Smooth muscle cell (in vitro differentiated cells): ENCODE results near the gene KDM5C. TPM values are rescaled to one million over a fixed set of nuclear protein-coding genes. Genes with fewer than 3 reads are reported as not detected.

Source experiments
- DNase-seq: peaks from one replicate; lab custom pipeline; 2025; ENCODE audit not compliant: unreplicated experiment; lab: John Stamatoyannopoulos, UW
- H2AFZ ChIP-seq: fragments of 200-600 bp; sonication (generic); 2 replicates; pipeline ENCODE4 v1.6.0; 2016; ENCODE audit warnings: antibody characterized with exemption, low read depth, mild to moderate bottlenecking
- H3F3A ChIP-seq: fragments of 200-600 bp; sonication (generic); 2 replicates; pipeline ENCODE4 v1.6.0; 2017; ENCODE audit warnings: antibody characterized with exemption, low read depth
- H3K27ac ChIP-seq: fragments of 200-600 bp; sonication (generic); 2 replicates; pipeline ENCODE4 v1.5.1; 2016; ENCODE audit warnings: low read depth, mild to moderate bottlenecking
- H3K27me3 ChIP-seq: fragments of 200-600 bp; sonication (generic); 2 replicates; pipeline ENCODE4 v1.6.1; 2016; ENCODE audit warnings: low read depth, mild to moderate bottlenecking
- H3K36me3 ChIP-seq: fragments of 200-600 bp; sonication (generic); 2 replicates; pipeline ENCODE4 v1.5.1; 2016; ENCODE audit warnings: low read depth
- H3K4me1 ChIP-seq: fragments of 200-600 bp; sonication (generic); 2 replicates; pipeline ENCODE4 v1.5.1; 2016; ENCODE audit warnings: low read depth
- H3K4me2 ChIP-seq: fragments of 200-600 bp; sonication (generic); 2 replicates; pipeline ENCODE4 v1.6.0; 2016; ENCODE audit warnings: mild to moderate bottlenecking
- H3K4me3 ChIP-seq: fragments of 200-600 bp; sonication (generic); 2 replicates; pipeline ENCODE4 v1.5.1; 2016; ENCODE audit warnings: mild to moderate bottlenecking
- H3K79me2 ChIP-seq: fragments of 200-600 bp; sonication (generic); 2 replicates; pipeline ENCODE4 v1.6.0; 2016; ENCODE audit warnings: low read depth, mild to moderate bottlenecking
- H3K9ac ChIP-seq: fragments of 200-600 bp; sonication (generic); 2 replicates; pipeline ENCODE4 v1.6.0; 2016; ENCODE audit warnings: low read depth
- H3K9me3 ChIP-seq: fragments of 200-600 bp; sonication (generic); replicated peaks from 2 replicates; pipeline ENCODE4 v1.5.1; 2016; ENCODE audit warnings: low read depth
- H4K20me1 ChIP-seq: fragments of 200-600 bp; sonication (generic); 2 replicates; pipeline ENCODE4 v1.6.0; 2016; ENCODE audit warnings: low read depth
- CTCF ChIP-seq: fragments of 200-600 bp; sonication (generic); IDR thresholded peaks from 2 replicates; pipeline ENCODE4 v1.5.1; 2017; ENCODE audit warnings: borderline replicate concordance, mild to moderate bottlenecking, antibody characterized with exemption; ENCODE audit not compliant: insufficient read depth, poor library complexity, severe bottlenecking
- WGBS: methylation state at CpG from one replicate; pipeline ENCODE4 v1.1.7; 2016; ENCODE audit warnings: low lambda C conversion rate; 5-methylcytosine and 5-hydroxymethylcytosine counted together
- polyA plus RNA-seq: library from polyadenylated mRNA; unstranded; fragments of >200 nt; fragmentation: Nextera tagmentation; extraction: Ambion mirVana; gene quantifications from 2 replicates; pipeline ENCODE4 v1.2.1, GENCODE V29; 2016
- total RNA-seq: library from RNA; depleted of rRNA; stranded (reverse); fragments of >200 nt; gene quantifications from 2 replicates; pipeline ENCODE4 v1.2.3, GENCODE V29; 2014

The KDM5C gene
- total and polyA plus RNA-seq, 2 experiments from 2014 or later = 80.2 to 191 TPM

- H3K4me2 ChIP-seq = no peak overlapping the region
- no peaks in the 10 kb centered on the region for H3K4me1 ChIP-seq
- DNase-seq = no peak
- no peaks in the 10 kb centered on the region for H3K27me3 ChIP-seq
- H3K9me3 ChIP-seq = no peaks in the 10 kb centered on the region
- no peak overlapping the region for H3K4me3 ChIP-seq
- H2AFZ ChIP-seq = no peak overlapping the region
- no peaks in the 10 kb centered on the region for H3K79me2 ChIP-seq
- WGBS = 89% methylated on average over 18 of the region's 20 CpGs
- no peaks in the 10 kb centered on the region for H4K20me1 ChIP-seq
- no peaks in the 10 kb centered on the region for H3K36me3 ChIP-seq
- TF ChIP-seq CTCF = no peak
- H3F3A ChIP-seq = no peaks in the 10 kb centered on the region
- H3K27ac ChIP-seq = no peak overlapping the region
- H3K9ac ChIP-seq = no peak overlapping the region
These were observed 11.1 kb upstream of the KDM5C start for GRCh38 chrX:53236025-53236679.

GRCh38 chrX:53235566-53235965 is 10.6 kb upstream of the KDM5C start:
- DNase-seq = no peak
- Histone ChIP-seq H3K27me3 (no peaks in the 10 kb centered on the region), H3K9ac (no peak overlapping the region), H3K36me3 (no peaks in the 10 kb centered on the region), H3K4me1 (no peaks in the 10 kb centered on the region), H3K4me2 (no peak overlapping the region), H3K4me3 (no peak overlapping the region), H3K9me3 (no peaks in the 10 kb centered on the region), H3K27ac (no peak overlapping the region), H3K79me2 (no peaks in the 10 kb centered on the region), H2AFZ (no peak overlapping the region), H4K20me1 (no peaks in the 10 kb centered on the region), H3F3A (no peaks in the 10 kb centered on the region)
- 83% methylated on average over 7 of the region's 12 CpGs for WGBS
- TF ChIP-seq CTCF = no peak

- TF ChIP-seq CTCF = no peak
- no peaks in the 10 kb centered on the region for H3K4me1 ChIP-seq
- H3K27ac ChIP-seq = no peak overlapping the region
- no peak overlapping the region for H3K4me3 ChIP-seq
- DNase-seq = no peak
- H3K9me3 ChIP-seq = no peaks in the 10 kb centered on the region
- no peaks in the 10 kb centered on the region for H3F3A ChIP-seq
- no peaks in the 10 kb centered on the region for H4K20me1 ChIP-seq
- H3K4me2 ChIP-seq = no peak overlapping the region
- H3K79me2 ChIP-seq = no peaks in the 10 kb centered on the region
- no peaks in the 10 kb centered on the region for H3K36me3 ChIP-seq
- no peaks in the 10 kb centered on the region for H3K27me3 ChIP-seq
- no peak overlapping the region for H3K9ac ChIP-seq
- no peak overlapping the region for H2AFZ ChIP-seq
- WGBS = 94% methylated on average over 7 of the region's 9 CpGs
These were observed 9.5 kb upstream of the KDM5C start for GRCh38 chrX:53234484-53234883.

GRCh38 chrX:53233536-53233935 is 8.5 kb upstream of the KDM5C start:
- TF ChIP-seq CTCF = no peak
- no peak overlapping the region for H2AFZ ChIP-seq
- no peak overlapping the region for H3K9ac ChIP-seq
- H3K4me2 ChIP-seq = no peak overlapping the region
- H3K27me3 ChIP-seq = no peaks in the 10 kb centered on the region
- H4K20me1 ChIP-seq = no peaks in the 10 kb centered on the region
- no peak for DNase-seq
- H3F3A ChIP-seq = no peaks in the 10 kb centered on the region
- no peaks in the 10 kb centered on the region for H3K9me3 ChIP-seq
- H3K4me1 ChIP-seq = no peaks in the 10 kb centered on the region
- H3K4me3 ChIP-seq = no peak overlapping the region
- 88% methylated on average over 9 of the region's 9 CpGs for WGBS
- H3K36me3 ChIP-seq = no peaks in the 10 kb centered on the region
- no peaks in the 10 kb centered on the region for H3K79me2 ChIP-seq
- no peak overlapping the region for H3K27ac ChIP-seq
